ENCODE results near the gene CDH13.

CDH13 gene

GRCh38 chr16:83328936-83329335 lies 702.2 kb downstream of the CDH13 start:
- no peak for DNase-seq

GRCh38 chr16:83329441-83329840 lies 702.7 kb downstream of the CDH13 start:
- DNase-seq: no peak

DNA sequence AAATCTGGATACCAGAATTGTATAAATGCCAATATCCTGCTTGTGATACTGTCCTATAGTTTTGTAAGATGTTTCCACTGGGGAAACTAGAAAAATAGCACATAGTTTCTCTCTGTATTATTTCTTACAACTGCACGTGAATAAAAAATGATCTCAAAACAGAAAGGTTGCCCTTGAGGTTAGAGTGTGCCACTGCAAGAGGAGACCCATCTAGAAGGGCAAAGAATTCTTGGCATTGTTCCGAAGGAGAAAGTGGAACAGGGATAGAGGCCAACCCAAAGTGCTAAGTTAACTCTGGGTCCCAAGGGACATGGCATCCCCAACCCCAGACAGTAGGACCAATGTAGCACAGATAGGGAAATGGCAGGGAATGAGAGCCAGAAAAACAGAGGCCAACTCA lies 703.5 kb downstream of the CDH13 start:
- DNase-seq: no peak

GRCh38 chr16:83335076-83335475 lies 708.3 kb downstream of the CDH13 start:
- no peak for DNase-seq

DNA sequence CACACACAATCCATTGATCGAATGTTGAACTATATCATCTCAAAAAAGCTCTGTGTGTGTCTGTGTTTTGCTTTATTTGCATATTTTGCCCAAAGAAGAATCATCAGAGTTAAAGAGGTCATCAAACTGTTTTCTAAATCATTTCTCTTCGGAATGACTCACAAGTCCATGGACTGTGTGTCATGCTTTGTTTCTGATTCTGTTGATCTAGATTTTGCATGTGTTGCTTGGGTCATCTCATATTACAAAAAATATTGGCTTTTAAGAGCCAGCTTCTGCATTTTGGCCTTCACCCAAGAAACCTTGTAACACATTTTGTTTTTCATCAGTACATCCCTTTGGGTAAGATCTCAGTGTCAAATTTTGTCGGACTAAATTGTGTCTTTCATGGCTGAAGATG lies 709.8 kb downstream of the CDH13 start:
- DNase-seq: no peak

- DNase-seq: no peak
These were observed 711.4 kb downstream of the CDH13 start for GRCh38 chr16:83338138-83338537.

DNA sequence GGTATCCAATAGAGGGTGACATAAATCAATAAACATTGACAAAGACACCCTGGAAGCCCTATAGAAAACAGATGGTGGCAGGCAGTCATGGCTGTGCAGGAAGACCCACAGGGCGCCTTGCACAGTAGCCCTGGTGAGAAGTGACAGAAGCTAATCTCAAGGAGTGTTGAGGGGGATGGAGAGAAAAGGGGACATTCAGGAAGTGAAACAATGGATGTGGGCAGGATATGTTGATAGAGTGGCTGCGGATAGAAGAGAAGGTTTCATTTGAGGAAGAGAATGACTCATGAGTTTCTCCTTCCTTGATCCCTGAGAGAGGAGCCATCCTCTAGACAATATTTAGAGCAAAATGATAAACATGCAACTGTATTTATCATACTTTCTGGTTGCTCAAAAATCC lies 712.2 kb downstream of the CDH13 start:
- DNase-seq: no peak

DNA sequence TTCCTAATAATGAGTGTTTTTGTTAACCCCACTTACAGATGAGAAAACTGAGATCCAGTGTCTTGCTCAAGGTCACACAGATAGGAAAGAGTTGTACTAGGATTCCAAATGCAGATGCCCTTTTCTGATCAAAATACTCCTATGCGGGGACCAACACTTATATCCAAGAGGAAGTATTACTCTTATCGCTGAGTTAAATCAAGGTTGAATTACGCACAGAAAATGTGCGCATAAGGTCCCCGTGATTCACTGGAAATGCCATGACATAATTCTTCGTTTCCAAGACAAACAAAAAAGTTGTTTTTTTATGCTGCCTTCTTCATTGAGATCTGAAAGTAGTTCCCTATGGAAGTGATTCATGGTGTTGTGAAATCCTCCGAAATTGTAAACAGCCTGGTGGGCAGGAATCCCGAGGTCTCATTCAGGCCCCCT lies 717.2 kb downstream of the CDH13 start:
- no peak for DNase-seq

DNA sequence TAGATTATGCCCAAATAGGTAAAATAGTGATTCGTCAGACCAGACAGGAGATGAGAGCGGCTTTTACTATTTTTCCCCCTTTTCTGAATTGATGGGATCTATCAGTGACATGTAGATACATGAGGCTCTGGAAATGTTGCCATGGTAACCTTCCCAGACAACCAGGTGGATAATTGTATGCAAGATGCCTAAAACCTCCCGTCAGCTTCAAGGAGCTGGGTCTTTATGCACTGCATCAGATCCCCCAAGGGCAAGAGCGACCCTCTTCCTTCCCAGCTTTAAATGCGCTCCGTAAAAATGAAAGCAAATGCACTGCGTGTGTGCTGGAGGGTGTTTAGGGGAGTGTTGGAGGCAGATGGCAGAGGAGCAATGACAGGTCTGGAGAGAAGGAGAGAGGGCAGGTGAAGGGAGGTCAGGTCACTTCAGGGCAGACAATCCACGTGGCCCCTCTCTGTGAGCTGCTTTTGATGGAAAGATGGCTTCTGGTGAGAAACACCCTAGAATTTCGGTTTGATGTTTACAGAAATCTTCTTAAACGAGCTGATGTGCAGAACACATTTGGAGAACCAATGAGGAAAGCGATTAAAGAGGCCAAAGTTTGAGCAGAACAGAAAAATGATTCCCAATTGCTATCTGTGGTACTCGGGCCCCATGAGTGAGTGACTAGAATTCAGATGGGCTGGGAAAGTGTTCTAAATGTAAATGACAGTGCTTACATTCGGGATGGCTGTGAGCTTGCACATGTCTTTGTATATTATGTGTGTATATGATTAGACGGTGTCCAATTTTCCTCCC lies 719.3 kb downstream of the CDH13 start:
- no peak for DNase-seq

- no peak for DNase-seq
These were observed 722.2 kb downstream of the CDH13 start for GRCh38 chr16:83348991-83349390.

DNA sequence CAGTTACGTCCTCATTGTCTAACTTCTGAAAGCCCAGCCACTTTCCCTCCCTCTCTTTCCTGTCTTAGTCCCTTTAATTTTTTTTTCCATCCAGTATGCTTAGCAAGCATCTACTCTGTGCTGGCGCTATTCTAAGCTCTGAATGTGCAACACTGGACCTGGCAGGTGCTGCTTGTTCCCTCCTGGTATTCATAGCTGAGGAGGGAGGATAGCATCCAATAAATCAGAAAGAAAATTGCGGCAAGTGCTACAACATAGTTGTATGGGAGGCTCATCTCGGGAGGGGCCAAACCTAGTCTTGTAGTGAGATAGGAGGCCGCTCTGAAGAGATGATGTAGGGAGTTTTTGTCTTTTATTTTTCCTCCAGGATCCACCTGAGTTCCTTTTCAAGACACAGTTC lies 723.7 kb downstream of the CDH13 start:
- no peak for DNase-seq

GRCh38 chr16:83351846-83352245 lies 725.1 kb downstream of the CDH13 start:
- DNase-seq: no peak

DNA sequence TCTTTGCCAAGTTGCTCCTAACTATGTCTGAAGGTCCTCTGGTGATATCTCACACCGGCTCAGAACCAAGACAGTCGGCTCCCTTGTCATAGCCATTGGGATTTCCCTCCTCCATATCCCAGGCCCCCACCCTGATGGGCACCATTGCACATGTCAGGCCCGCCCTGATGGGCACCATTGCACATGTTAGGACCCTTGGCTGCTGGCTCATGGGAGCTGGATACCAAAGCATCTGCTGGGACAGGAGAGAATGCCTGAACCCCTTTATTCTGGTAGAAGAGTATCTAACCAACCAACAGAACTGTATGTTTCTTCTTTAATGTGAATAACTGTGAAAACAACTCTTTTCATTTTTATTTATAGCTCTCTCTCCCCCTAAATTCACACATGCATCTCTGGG lies 726.5 kb downstream of the CDH13 start:
- no peak for DNase-seq

- no peak for DNase-seq
These were observed 727.2 kb downstream of the CDH13 start for GRCh38 chr16:83354015-83354414.

GRCh38 chr16:83355570-83356218 lies 728.9 kb downstream of the CDH13 start:
- DNase-seq: no peak

- DNase-seq: no peak
These were observed 729.5 kb downstream of the CDH13 start for GRCh38 chr16:83356266-83356665.

- DNase-seq: no peak
These were observed 730.2 kb downstream of the CDH13 start for GRCh38 chr16:83356986-83357385.

GRCh38 chr16:83363521-83363920 lies 736.8 kb downstream of the CDH13 start:
- DNase-seq: no peak

DNA sequence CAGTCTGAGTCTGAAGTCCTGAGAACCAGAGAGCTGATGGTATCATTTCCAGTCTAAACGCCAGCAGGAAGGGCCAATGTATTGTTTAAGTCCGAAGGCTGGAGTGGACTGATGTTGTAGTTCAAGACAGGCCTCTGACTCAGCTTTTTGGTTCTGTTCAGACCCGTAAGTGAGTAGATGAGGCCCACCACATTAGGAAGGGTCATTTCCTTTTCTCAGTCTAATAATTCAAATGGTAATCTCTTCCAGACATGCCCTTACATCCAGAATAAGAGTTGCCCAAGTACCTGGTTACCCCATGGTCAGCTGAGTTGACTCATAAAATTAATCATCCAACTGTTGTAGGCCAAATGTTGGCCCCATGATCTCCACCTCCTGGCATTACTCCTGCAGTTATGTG lies 738.4 kb downstream of the CDH13 start:
- no peak for DNase-seq

DNA sequence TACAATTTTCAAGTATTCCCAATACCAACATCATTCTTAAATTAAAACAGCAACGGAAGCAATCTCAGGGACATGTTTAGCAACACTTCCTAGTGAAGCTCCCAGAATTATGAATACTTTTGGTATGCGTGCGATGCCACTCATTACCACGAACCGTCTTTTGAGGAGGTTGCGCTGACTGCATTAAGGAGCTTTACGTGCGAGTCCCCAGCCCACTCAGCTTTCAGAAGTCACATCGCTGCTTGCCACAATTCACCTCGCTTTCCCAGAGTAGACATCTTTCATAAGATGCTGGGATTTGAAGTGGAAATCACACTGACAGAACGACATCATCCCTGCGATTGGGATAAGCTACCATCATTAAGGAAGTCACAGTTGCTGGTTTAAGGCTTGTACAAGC lies 739.5 kb downstream of the CDH13 start:
- no peak for DNase-seq

DNA sequence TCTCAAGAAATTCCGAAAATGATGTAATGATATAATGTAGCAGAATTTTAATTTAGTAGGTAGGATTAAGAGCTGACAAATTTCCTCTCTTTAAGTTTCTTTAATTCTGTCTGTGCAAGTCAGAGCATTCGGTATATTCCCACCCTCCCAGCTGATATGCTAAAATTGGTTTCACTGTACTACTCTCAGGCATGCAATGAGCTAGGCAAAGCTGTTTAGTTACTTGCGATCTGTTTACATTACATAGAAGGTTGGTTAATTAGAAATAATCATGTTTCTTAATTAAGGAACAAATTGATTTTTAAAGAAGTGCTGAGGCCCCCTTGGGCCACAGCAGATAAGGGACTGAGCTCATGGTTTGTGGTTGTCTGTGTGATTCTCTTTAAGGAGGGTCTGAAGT lies 748.2 kb downstream of the CDH13 start:
- no peak for DNase-seq

- DNase-seq: no peak
These were observed 763.0 kb downstream of the CDH13 start for GRCh38 chr16:83389751-83390150.

GRCh38 chr16:83390759-83391158 lies 764.0 kb downstream of the CDH13 start:
- DNase-seq: no peak

DNA sequence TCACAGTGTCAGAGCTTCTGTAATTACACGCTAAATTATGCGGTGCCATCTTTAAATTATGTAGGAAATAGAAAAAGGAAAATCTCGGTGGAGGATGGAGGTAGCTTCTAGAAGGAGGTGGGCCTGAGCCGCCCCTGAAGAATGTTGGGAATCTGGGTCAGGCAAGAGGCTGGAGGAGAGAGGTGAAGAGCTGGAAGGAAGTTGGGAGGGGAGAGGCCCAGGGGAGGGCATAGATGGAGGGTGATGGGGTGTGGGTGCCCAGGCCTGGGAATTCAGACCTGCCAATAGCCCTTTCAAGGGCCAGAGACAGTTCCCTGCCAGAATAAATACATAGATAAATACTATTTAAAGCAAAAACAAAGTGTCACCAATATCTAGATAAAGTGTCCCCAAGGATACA lies 766.0 kb downstream of the CDH13 start:
- no peak for DNase-seq

All from stimulated activated CD4-positive, alpha-beta T cell treated with anti-CD3 and anti-CD28 coated beads, Interleukin-2, amount 100 ng/mL, for 24 hours (primary cell).